ENCODE results near the gene SLC19A3. TPM values are rescaled to one million over a fixed set of nuclear protein-coding genes. Genes with fewer than 3 reads are reported as not detected.
A peak's percentile ranks its signal among the peaks of the same experiment; 100 is the strongest.
"Not testable (repeated sequence)": the region's sequence is repeated elsewhere in the genome, so short reads cannot be mapped to it uniquely, and the experiment has no call there.

SLC19A3 gene
- total RNA-seq = 10 to 100 TPM in 1 of 2 donors, 1 to 10 TPM in 1; 8.5 to 15.2 TPM
- long read RNA-seq, partial matches to known transcripts = 0 of 1 reads
- long read RNA-seq, other reads (novel, unspliced or antisense) = 0 of 1 reads

GRCh38 chr2:227717687-227718567 is at the start of gene SLC19A3:
SLC19A3 (minus strand) TSS chr2:227718028; CDS start chr2:227702318, 15,710 bp downstream.
- peak; percentile 89 to 93 for DNase-seq
- peak; percentile 94 for ATAC-seq
- intact Hi-C loops (cut with DNase I, micrococcal nuclease) = no loop called here

DNA sequence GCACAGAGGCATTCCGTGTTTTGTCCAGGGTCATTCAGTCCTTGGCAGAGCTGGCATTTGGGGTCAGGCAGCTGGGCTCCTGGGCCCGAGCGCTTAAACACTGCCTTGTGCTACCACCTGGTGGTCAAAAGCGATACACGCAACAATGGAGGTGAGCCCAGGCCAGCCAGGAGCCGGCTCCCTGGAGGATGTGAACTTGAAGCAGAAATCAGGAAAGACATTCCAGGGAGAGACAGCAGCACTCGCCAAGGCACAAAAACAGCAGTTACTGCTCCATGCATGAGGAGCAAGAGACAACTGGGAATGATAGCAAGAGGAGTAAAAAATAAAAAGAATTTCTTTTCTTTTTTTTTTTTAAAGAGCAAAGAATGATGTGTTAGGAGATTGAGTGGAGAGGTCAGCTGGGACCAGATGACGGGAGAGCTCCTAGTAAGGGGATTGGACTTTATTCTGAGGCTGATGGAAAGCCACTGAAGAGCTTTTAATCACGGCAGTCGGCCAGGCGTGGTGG is 48.6 kb upstream of the SLC19A3 start:
- ATAC-seq = peak; percentile 64
- intact Hi-C loops (cut with DNase I, micrococcal nuclease) = loop anchor here in 1 of 2 donors (5.0 to 10.0 kb wide), 3 partner anchors 109 to 362 kb away; partner anchors contain the start of gene AGFG1
- DNase-seq = peak; percentile 70 to 85

DNA sequence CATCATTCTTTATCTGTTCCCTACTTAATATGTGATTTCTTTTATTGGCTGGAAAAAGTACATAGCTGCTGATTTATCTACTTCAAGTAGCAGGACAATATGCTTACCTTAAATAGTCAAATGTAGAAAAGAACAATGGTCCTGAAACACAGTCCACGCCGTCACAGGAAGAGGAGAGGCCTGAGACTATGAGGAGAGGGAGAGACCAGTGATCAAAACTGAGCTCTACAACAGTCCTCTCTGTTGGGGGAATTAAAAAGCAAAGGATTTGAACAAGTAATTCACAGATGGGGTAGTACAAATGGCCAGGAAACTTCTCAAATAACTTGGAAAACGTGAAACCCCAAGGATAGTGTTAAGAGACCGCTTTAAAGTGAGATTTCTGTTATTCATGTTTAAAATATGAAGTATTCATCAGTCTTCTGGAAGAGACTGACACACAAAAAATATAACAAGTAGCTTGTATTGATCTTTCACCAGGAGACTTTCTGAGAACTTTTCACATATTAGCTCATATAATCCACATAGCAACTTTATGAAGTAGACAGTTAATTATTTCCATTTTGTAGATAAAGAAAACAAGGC is 48.1 kb upstream of the SLC19A3 start:
- ATAC-seq = no peak
- intact Hi-C loops (cut with DNase I, micrococcal nuclease) = loop anchor here in 1 of 2 donors (5.0 to 10.0 kb wide), 3 partner anchors 109 to 361 kb away; partner anchors contain the start of gene AGFG1

GRCh38 chr2:227761740-227762476 is 44.1 kb upstream of the SLC19A3 start:
- DNase-seq (no peak), ATAC-seq (peak; percentile 88)
- intact Hi-C loops (cut with DNase I, micrococcal nuclease) = loop anchor here in 1 of 2 donors (10.0 kb wide), 2 partner anchors 287 to 357 kb away; partner anchors contain the start of gene AGFG1

More for the DNA sequence above, 48.1 kb upstream of the SLC19A3 start:
- no peak for DNase-seq

GRCh38 chr2:227759411-227760118 is 41.7 kb upstream of the SLC19A3 start:
- intact Hi-C loops (cut with DNase I, micrococcal nuclease) = loop anchor here in 1 of 2 donors (10.0 kb wide), 2 partner anchors 285 to 355 kb away; partner anchors contain the start of gene AGFG1
- ATAC-seq (no peak), DNase-seq (no peak)

DNA sequence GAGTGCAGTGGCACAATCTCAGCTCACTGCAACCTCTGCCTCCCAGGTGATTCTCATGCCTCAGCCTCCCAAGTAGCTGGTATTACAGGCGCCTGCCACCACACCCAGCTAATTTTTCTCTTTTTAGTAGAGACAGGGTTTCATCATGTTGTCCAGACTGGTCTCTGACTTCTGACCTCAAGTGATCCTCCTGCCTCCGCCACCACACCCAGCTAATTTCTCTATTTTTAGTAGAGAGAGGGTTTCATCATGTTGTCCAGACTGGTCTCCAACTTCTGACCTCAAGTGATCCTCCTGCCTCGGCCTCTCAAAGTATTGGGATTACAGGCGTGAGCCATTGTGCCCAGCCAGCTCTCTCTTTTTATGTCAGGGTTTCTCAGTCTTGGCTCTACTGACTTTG is 38.4 kb upstream of the SLC19A3 start:
- intact Hi-C loops (cut with DNase I, micrococcal nuclease) = not testable (repeated sequence)
- peak; percentile 56 for ATAC-seq

DNA sequence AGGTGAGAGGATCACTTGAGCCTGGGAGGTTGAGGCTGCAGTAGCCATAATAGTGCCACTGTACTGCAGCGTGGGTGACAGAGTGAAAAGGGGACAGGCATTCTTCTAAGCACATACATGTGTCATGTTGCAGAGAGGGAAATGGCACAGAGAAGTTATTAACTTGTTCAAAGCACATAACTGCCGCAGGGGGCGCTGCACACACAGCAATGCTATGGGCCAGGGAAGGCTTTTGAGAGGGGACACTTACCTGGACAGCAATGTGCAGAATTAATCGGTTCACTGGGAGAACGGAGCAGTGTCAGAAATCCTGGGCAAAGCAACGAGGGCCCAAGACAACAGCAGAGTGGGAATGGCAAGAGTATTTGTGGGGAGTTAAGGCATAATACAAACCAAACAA is 30.3 kb upstream of the SLC19A3 start:
- ATAC-seq (no peak), DNase-seq (no peak)
- intact Hi-C loops (cut with DNase I, micrococcal nuclease) = no loop called here

More for the DNA sequence above, 38.4 kb upstream of the SLC19A3 start:
- not testable (repeated sequence) for DNase-seq

DNA sequence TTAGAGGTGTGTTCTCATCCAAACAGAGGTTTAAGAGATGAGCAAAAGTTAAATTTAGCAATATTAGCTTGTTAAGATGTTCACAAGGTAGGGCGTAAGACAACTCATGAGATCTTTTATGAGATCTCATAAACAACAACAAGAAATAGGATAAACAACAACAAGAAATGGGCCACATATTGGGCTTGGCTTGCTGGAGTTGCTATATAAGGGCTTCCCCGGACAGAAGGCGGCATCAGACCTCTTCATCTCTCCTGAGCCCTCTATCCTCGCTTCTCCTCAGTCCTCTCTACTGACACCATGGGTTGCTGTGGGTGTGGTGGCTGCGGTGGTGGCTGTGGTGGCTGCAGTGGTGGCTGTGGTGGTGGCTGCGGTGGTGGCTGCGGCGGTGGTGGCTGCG is 27.8 kb upstream of the SLC19A3 start, which contains the start of gene SCYGR8:
Gene SCYGR8 (plus strand): TSS at position 301 of the 400 bp plus-strand sequence. CDS start 0 bp downstream, at position 301.
- intact Hi-C loops (cut with DNase I, micrococcal nuclease) = no loop called here
- no peak for ATAC-seq
- no peak for DNase-seq

DNA sequence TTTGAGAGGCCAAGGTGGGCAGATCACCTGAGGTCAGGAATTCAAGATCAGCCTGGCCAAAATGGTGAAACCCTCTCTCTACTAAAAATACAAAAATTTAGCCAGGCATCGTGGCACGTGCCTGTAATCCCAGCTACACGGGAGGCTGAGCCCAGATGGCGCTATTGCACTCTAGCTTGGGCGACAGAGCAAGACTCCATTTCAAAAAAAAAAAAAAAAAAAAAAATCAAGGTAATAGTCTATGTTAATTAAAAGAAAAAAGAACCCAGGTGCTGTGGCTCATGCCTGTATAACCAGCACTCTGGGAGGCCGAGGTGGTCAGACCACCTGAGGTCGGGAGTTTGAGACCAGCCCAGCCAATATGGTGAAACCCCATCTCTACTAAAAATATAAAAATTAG is 22.9 kb upstream of the SLC19A3 start:
- intact Hi-C loops (cut with DNase I, micrococcal nuclease); DNase-seq; ATAC-seq: not testable (repeated sequence)

DNA sequence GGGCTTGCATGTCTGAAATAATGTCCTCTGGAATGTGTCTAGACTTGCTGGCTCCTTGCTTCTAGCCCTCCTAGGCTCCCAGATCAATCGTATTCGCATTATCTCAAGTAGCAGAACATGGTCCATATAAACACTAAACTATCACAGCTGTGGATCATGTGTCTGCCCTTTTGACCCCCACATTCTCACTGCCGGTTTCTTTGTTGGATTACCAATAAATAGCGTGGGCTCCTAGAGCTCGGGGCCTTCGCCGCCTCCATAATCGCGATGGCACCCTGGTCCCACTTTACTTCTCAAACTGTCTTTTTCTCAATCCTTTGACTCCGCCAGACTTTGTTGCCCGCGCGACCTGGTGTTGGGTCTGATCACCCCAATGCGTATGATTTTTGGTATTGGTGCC is 21.5 kb upstream of the SLC19A3 start:
- no peak for ATAC-seq
- intact Hi-C loops (cut with DNase I, micrococcal nuclease) = no loop called here
- DNase-seq = no peak

DNA sequence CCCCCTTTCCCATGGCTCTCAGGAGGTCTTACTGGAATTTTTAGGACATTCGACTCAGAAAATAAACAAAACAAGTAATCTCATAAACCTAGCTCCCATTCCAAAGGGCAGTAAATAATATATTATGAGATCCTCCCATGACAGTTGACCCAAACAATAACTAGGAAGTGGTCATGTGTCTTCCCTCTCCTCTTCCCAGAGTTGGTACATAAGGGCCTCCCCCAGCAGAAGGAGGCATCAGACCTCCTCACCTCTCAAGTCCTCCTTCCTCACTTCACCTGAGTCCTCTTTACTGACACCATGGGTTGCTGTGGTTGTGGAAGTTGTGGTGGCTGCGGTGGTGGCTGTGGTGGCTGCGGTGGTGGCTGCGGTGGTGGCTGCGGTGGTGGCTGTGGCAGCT is 10.2 kb upstream of the SLC19A3 start, which contains the start of gene SCYGR7:
Gene SCYGR7 (plus strand): TSS at position 301 of the 400 bp plus-strand sequence. CDS start 0 bp downstream, at position 301.
- intact Hi-C loops (cut with DNase I, micrococcal nuclease) = no loop called here
- DNase-seq = no peak
- no peak for ATAC-seq

GRCh38 chr2:227724394-227725039 is 6.7 kb upstream of the SLC19A3 start, which contains the start of gene SCYGR6:
SCYGR6 (minus strand) TSS chr2:227724757; CDS start chr2:227724757, 0 bp downstream.
- ATAC-seq (peak; percentile 20), DNase-seq (no peak)
- intact Hi-C loops (cut with DNase I, micrococcal nuclease) = no loop called here

GRCh38 chr2:227722821-227723220 is 5.0 kb upstream of the SLC19A3 start:
- ATAC-seq; DNase-seq; intact Hi-C loops (cut with DNase I, micrococcal nuclease): not testable (repeated sequence)

GRCh38 chr2:227720680-227721079 is 2.9 kb upstream of the SLC19A3 start:
- no peak for ATAC-seq
- no peak for DNase-seq
- intact Hi-C loops (cut with DNase I, micrococcal nuclease) = no loop called here

DNA sequence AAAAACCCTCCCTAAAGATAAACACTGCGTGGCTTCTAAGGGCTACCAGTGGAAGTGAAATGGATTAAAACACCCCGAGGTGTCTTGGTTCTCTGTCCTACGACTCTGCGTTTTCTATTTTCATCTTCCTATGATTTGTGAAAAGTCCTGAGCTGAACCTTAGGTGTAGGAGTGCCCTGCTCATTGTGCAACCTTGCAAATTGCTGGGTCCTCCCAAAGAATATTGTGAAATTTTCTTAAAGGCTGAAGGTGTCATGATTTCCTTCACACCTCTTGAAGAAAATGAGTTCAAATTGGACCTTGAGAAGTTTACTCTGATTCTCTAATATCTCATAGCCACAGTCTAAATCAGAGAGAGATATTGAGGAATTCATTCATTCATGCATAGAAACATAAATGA is 1.8 kb upstream of the SLC19A3 start:
- DNase-seq (no peak), ATAC-seq (no peak)
- intact Hi-C loops (cut with DNase I, micrococcal nuclease) = no loop called here

GRCh38 chr2:227716501-227716900 is 1.3 kb downstream of the SLC19A3 start:
- DNase-seq (no peak), ATAC-seq (no peak)
- intact Hi-C loops (cut with DNase I, micrococcal nuclease) = no loop called here

DNA sequence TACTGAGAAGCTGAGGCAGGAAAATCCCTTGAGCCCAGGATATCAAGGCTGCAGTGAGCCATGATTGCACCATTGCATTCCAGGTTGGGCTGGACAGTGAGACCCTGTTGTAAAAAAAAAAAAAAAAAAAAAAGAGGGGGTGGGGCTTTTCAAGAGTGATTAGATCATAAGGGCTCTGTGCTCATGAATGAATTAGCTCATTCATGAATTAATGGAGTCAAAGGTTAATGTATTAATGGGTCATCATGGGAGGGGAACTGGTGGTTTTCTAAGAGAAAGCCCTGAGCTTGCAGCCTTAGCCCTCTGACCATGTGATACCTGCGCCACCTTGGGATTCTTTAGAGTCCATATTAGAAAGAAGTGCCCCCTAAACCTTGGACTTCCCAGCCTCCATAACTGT is 4.5 kb downstream of the SLC19A3 start:
- ATAC-seq (no peak), DNase-seq (no peak)
- intact Hi-C loops (cut with DNase I, micrococcal nuclease) = no loop called here

Data from left colon (tissue), 2 donors.